Kasumi-1 (cell line): ENCODE measurements around the gene GDPD4.
A peak's percentile ranks its signal among the peaks of the same experiment; 100 is the strongest.

Source experiments
- DNase-seq, 2 experiments: peaks; one replicate each; lab custom pipeline; 2025; lab: John Stamatoyannopoulos, UW

Gene GDPD4

GRCh38 chr11:77175021-77175842 lies 126.3 kb downstream of the GDPD4 start:
- DNase-seq, result peak; percentile 42 to 59

- no peak for DNase-seq
These were observed 126.9 kb downstream of the GDPD4 start for GRCh38 chr11:77174559-77174958.

- no peak for DNase-seq
These were observed 128.0 kb downstream of the GDPD4 start for GRCh38 chr11:77173494-77173893.

- DNase-seq, result no peak
These were observed 128.9 kb downstream of the GDPD4 start for GRCh38 chr11:77172666-77172982.

GRCh38 chr11:77171885-77172665 lies 129.4 kb downstream of the GDPD4 start:
- DNase-seq, result no peak

GRCh38 chr11:77171254-77171653 lies 130.2 kb downstream of the GDPD4 start:
- no peak for DNase-seq

- DNase-seq, result no peak
These were observed 131.4 kb downstream of the GDPD4 start for GRCh38 chr11:77170107-77170506.

- DNase-seq, result no peak
These were observed 133.7 kb downstream of the GDPD4 start for GRCh38 chr11:77167791-77168190.

- DNase-seq, result no peak
These were observed 134.3 kb downstream of the GDPD4 start for GRCh38 chr11:77167111-77167626.
